Stimulated activated CD4-positive, alpha-beta T cell treated with anti-CD3 and anti-CD28 coated beads, Interleukin-1b, Interleukin-23, amount 100 ng/mL, for 1 hour (primary cell): Measurements from ENCODE around the gene NUBP1.
"Not testable (repeated sequence)": the region's sequence is repeated elsewhere in the genome, so short reads cannot be mapped to it uniquely, and the experiment has no call there.

ENCODE experiments used
- DNase-seq, 2 donors: peaks; one replicate each; pipeline ENCODE4 v3.0.0-alpha.2; 2020; ENCODE audit warnings: low read depth in 2 of 2

Gene NUBP1

DNA sequence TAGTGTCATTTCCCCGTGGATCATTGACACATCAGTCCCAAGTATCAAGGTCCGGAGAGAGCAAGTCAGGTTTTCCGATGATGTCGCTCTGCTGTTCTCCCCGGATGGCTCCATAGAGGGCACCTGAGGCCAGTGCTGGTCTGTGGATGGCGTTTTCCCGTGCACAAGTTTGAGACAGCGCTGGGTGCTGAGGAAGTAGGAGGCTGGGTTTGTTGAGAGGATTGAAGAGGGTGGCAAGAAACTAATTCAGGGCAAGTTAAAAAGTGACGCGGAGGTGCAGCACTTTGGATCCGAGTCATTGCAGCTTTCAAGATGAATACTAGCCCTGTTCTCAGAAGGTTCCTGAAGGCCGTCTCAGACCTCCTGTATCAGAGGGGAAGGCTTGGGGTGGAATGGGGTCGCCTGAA is 7.7 kb downstream of the NUBP1 start:
- DNase-seq, result no peak

DNA sequence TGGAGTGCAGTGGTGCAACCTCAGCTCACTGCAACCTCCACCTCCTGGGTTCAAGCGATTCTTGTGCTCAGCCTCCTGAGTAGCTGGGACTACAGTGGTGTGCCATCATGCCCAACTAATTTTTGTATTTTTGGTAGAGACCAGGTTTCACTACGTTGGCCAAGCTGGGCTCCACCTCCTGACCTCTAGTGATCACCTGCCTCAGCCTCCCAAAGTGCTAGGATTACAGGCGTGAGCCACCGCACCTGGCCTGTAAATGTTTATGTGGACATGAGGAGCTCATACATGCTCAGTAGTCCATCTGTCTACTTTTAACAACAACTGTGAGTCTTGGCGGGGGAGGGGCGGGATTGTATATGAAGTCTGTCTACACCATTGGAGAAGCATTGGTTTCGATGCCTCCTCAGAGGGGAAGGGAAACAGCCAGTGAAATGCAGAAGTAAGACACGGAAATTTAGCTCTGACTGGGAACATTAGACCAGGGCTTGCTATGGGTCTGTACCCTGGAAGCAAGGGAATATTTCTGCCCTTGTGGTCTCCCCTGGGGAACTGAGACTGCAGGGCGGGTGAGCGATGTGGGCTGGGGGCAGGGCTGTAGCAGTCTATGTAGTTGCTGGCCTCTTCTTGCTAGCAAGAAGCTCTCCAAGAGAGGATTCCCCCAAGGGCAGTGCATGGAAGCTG is 9.3 kb downstream of the NUBP1 start:
- DNase-seq, result no peak

GRCh38 chr16:10753670-10754069 is 10.0 kb downstream of the NUBP1 start:
- no peak for DNase-seq

GRCh38 chr16:10754941-10755340 is 11.3 kb downstream of the NUBP1 start:
- no peak for DNase-seq

- no peak for DNase-seq
Observed at GRCh38 chr16:10756574-10756973, 12.9 kb downstream of the NUBP1 start.

- no peak for DNase-seq
Observed at GRCh38 chr16:10760858-10761257, 17.2 kb downstream of the NUBP1 start.

- DNase-seq, result no peak
Observed at GRCh38 chr16:10761373-10761772, 17.7 kb downstream of the NUBP1 start.

GRCh38 chr16:10762336-10763016 is 18.8 kb downstream of the NUBP1 start:
- no peak for DNase-seq

DNA sequence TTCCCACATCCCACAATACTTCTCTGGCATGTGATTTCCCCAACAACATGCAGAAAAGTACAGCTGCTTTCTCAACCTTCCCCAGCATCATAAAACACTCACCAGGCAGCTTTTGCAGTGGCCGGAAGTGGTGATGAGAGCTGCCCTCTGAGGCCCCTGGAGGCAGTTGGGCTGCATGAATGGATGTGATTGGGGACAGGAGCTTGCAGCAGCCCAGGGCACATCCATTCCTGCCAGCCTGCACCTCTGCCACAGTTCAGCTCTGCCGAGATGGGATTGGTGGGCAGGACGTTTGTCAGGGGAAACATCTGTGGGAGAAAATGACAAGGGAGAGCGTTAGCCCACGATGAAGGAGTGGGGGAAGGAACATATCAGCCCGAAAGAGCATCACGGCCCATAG is 19.8 kb downstream of the NUBP1 start:
- no peak for DNase-seq

DNA sequence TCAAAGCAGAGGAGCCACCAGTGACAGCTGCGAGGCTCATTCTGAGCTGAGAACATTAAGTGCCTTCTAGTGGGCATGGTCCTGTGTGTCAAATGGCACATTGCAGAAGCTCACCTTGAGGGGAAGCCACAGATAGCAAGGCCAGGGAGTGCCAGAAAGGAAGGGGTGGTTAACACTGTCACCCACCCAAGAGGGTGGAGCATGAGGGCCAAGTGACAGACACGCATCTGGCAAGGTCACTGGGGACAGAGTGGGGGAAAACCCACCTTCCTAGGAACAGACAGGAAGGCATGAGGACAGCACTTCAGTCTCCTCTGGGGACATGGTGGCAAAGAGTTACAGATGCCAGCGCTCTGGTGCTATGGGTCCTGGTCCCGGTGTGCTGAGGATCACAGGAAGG is 22.1 kb downstream of the NUBP1 start:
- DNase-seq, result no peak

GRCh38 chr16:10767127-10767526 is 23.5 kb downstream of the NUBP1 start:
- DNase-seq, result no peak

DNA sequence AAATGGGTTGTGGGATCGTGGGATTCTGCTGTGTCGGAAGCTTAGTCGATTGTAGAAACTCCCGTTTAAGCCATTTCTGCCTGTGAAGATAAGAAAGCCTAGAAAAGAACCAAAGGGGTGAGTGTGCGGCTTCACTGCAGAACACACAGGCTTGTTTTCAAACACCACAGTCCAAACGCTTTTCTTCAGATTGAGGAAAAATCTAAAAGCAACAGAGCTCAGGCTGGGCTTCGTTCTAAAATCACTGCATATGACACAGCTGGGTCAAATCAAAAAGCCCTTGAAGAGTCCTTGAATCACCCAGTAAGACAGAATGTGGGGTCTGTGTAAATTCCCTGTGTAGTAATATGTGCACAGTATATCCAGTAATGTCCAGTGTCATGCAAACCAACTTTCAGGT is 25.7 kb downstream of the NUBP1 start:
- DNase-seq, result no peak

DNA sequence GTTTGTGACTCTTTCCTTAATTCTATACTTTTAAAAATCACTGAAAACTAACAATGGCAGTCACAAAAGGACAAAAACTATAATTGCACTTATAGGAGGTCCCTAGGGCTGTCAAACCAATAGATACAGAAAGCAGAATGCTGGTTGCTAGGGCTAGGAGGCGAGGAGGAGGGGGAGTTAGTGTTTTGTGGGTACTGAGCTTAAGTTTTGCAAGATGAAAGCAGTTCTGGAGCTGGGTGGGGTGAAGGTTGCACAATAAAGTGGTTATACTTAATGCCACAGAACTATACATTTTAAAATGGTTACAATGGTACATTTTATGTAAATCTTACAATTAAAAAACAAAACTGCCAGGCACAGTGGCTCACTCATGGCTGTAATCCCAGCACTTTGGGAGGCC is 27.3 kb downstream of the NUBP1 start:
- DNase-seq, result no peak

GRCh38 chr16:10776280-10776679 is 32.6 kb downstream of the NUBP1 start:
- no peak for DNase-seq

DNA sequence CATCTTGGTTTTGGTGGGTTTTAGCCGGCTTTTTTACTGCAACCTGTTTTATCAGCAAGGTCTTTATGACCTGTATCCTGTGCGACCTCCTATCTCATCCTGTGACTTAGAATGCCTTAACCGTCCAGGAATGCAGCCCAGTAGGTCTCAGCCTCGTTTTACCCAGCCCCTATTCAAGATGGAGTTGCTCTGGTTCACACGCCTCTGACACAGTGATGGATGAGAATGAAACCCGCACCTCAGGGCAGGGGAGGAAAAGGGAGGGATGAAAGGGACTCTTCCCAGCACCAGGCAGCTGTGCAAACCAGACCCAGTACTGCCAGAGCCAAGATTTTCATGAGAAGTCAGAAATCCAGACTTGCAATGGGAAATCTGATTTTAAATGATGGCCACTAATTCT is 33.3 kb downstream of the NUBP1 start:
- DNase-seq, result not testable (repeated sequence)

DNA sequence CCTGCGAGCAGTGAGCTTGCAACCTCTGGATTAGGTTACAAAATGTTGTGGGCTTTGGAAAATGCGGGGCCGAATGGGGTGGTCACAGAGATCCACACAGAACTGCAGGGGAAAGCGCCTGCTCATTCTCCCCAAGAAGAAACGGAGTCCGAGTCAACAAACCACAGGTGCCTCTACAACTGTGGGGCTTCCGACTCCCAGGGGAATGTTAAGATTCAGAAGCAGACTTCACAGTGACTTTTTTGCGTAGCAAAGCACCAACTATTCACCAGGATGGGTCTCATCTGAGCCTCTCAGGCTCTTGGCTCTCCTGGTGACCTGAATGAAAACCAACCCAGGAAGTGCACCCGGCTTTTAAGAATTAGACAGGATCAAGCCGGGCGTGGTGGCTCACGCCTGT is 33.7 kb downstream of the NUBP1 start:
- no peak for DNase-seq

DNA sequence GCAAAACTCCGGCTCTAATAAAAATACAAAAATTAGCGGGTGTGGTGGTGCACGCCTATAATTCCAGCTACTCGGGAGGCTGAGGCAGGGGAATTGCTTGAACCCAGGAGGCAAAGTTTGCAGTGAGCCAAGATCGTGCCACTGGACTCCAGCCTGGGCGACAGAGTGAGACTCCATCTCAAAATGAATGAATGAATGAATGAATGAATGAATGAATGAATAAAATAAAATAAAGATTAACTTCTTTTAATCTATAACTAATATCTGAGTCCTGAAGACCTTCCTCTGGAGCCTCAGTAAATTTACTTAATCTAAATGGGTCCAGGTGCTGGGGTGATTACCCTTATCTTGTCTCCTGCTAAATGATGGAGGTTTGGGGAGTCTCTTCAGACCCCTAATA is 36.3 kb downstream of the NUBP1 start:
- DNase-seq, result not testable (repeated sequence)

- DNase-seq, result no peak
Observed at GRCh38 chr16:10780628-10781027, 37.0 kb downstream of the NUBP1 start.

GRCh38 chr16:10782628-10783027 is 39.0 kb downstream of the NUBP1 start:
- no peak for DNase-seq

GRCh38 chr16:10787304-10787703 is 43.7 kb downstream of the NUBP1 start:
- DNase-seq, result no peak

DNA sequence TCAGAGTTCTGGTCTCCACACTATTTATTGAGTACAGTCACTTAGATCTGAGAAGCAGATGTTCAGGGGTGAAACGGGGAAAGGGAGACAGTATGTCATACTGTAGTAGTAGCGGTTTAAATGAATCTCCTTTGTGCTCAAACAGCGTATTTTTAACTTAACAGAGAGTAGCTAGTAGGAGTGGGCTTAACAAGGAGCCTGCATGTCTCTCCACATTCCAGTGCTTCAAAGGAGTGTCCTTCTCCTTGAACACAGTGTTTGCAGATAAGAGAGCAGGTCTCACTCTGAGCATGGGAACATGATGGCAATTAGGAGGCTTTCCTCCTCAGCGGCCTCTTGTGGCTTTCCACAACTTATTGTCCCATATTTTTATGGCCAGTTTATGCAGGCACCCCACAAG is 45.0 kb downstream of the NUBP1 start:
- DNase-seq, result not testable (repeated sequence)

DNA sequence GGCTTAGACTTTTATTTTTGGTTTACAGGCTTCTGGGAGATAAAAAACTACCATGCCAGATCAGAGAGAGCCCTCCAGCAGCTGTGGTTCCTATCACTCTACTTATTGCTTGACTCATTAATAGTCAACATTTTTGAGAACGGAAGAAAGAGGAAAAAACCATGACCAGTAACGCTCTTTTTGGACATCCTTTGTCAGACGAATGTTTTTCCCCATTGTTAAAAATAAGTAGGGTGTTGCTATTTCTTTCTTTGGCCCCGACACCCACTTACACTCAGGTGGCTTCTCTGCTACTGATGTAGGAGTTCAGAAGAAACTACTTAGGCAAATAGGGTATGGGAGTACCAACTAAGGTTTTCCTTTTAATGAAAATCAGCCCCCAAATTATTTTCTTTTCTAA is 47.4 kb downstream of the NUBP1 start:
- no peak for DNase-seq

GRCh38 chr16:10799736-10800135 is 56.1 kb downstream of the NUBP1 start:
- no peak for DNase-seq

- no peak for DNase-seq
Observed at GRCh38 chr16:10805334-10805733, 61.7 kb downstream of the NUBP1 start.
